H9 (cell line): ENCODE data around the gene TCIRG1. TPM values are rescaled to one million over a fixed set of nuclear protein-coding genes. Genes with fewer than 3 reads are reported as not detected.

Source experiments
- DNase-seq: peaks from one replicate; pipeline ENCODE4 v3.0.0-alpha.2; 2017
- H2AFZ ChIP-seq: one replicate; pipeline ENCODE4 v1.6.1; 2013; ENCODE audit warnings: mild to moderate bottlenecking, low read length, control low read depth, moderate library complexity
- H2AK5ac ChIP-seq: 2 replicates; pipeline ENCODE4 v1.6.1; 2013; ENCODE audit warnings: low read length, control low read depth, mixed read lengths; ENCODE audit not compliant: insufficient read length
- H2BK120ac ChIP-seq: one replicate; pipeline ENCODE4 v1.6.1; 2013; ENCODE audit warnings: low read depth, mild to moderate bottlenecking, low read length, control low read depth, inconsistent platforms; ENCODE audit not compliant: poor library complexity, severe bottlenecking
- H2BK12ac ChIP-seq: 2 replicates; pipeline ENCODE4 v1.6.1; 2013; ENCODE audit warnings: low read length, control low read depth, mixed read lengths, low read depth; ENCODE audit not compliant: insufficient read length
- H2BK15ac ChIP-seq: 2 replicates; pipeline ENCODE4 v1.6.1; 2013; ENCODE audit warnings: low read depth, low read length, control low read depth
- H2BK20ac ChIP-seq: one replicate; pipeline ENCODE4 v1.6.1; 2013; ENCODE audit warnings: low read depth, mild to moderate bottlenecking, low read length, control low read depth, inconsistent platforms; ENCODE audit not compliant: poor library complexity, severe bottlenecking
- H2BK5ac ChIP-seq: 2 replicates; pipeline ENCODE4 v1.6.1; 2013; ENCODE audit warnings: low read length, control low read depth, mixed read lengths; ENCODE audit not compliant: insufficient read length
- H3K14ac ChIP-seq: 2 replicates; pipeline ENCODE4 v1.6.1; 2013; ENCODE audit warnings: low read length, control low read depth; ENCODE audit not compliant: insufficient read depth
- H3K18ac ChIP-seq: 2 replicates; pipeline ENCODE4 v1.6.1; 2013; ENCODE audit warnings: low read depth, mild to moderate bottlenecking, mixed read lengths, low read length, control low read depth; ENCODE audit not compliant: insufficient read length
- H3K23ac ChIP-seq: 2 replicates; pipeline ENCODE4 v1.6.1; 2013; ENCODE audit warnings: low read length, control low read depth, mixed read lengths, low read depth; ENCODE audit not compliant: insufficient read length
- H3K23me2 ChIP-seq: 2 replicates; pipeline ENCODE4 v1.6.1; 2013; ENCODE audit warnings: low read depth, mild to moderate bottlenecking, mixed read lengths, low read length, control low read depth; ENCODE audit not compliant: insufficient read length, poor library complexity, severe bottlenecking
- H3K27ac ChIP-seq: 2 replicates; pipeline ENCODE4 v1.5.1; 2013; ENCODE audit warnings: low read length, control low read depth, mixed read lengths, low read depth; ENCODE audit not compliant: insufficient read length
- H3K27me3 ChIP-seq: 2 replicates; pipeline ENCODE4 v1.6.1; 2013; ENCODE audit warnings: low read length, control low read depth, inconsistent platforms; ENCODE audit not compliant: insufficient read depth
- H3K4ac ChIP-seq: 2 replicates; pipeline ENCODE4 v1.6.1; 2013; ENCODE audit warnings: low read depth, mild to moderate bottlenecking, control low read depth, inconsistent platforms, low read length, moderate library complexity
- H3K4me1 ChIP-seq: 2 replicates; pipeline ENCODE4 v1.6.1; 2013; ENCODE audit warnings: low read length, control low read depth, inconsistent platforms; ENCODE audit not compliant: insufficient read depth
- H3K4me2 ChIP-seq: 2 replicates; pipeline ENCODE4 v1.6.1; 2013; ENCODE audit warnings: low read length, control low read depth, mixed read lengths; ENCODE audit not compliant: insufficient read length, insufficient read depth
- H3K56ac ChIP-seq: 2 replicates; pipeline ENCODE4 v1.6.1; 2013; ENCODE audit warnings: low read depth, mild to moderate bottlenecking, mixed read lengths, low read length, control low read depth; ENCODE audit not compliant: insufficient read length
- H3K79me1 ChIP-seq: 2 replicates; pipeline ENCODE4 v1.6.1; 2013; ENCODE audit warnings: low read depth, mild to moderate bottlenecking, moderate library complexity, low read length, control low read depth, inconsistent platforms; ENCODE audit not compliant: insufficient read depth, poor library complexity, severe bottlenecking
- H3K79me2 ChIP-seq: 2 replicates; pipeline ENCODE4 v1.6.1; 2013; ENCODE audit warnings: low read length, control low read depth, inconsistent platforms; ENCODE audit not compliant: insufficient read depth
- H3K9ac ChIP-seq: 2 replicates; pipeline ENCODE4 v1.6.1; 2013; ENCODE audit warnings: low read length, control low read depth, mixed read lengths; ENCODE audit not compliant: insufficient read length; ENCODE audit errors: extremely low read depth
- H3K9me3 ChIP-seq: one replicate; pipeline ENCODE4 v1.6.1; 2013; ENCODE audit warnings: low read depth, low read length, inconsistent platforms; ENCODE audit not compliant: control insufficient read depth
- H3T11ph ChIP-seq: one replicate; pipeline ENCODE4 v1.6.1; 2013; ENCODE audit warnings: mild to moderate bottlenecking, low read length, control low read depth, inconsistent platforms
- H4K20me1 ChIP-seq: one replicate; pipeline ENCODE4 v1.6.1; 2013; ENCODE audit not compliant: control insufficient read depth, insufficient read length, insufficient read depth
- H4K5ac ChIP-seq: 2 replicates; pipeline ENCODE4 v1.6.1; 2013; ENCODE audit warnings: low read depth, mild to moderate bottlenecking, mixed read lengths, low read length, control low read depth; ENCODE audit not compliant: insufficient read length
- H4K8ac ChIP-seq: replicated peaks from 2 replicates; pipeline ENCODE4 v1.6.1; 2013; ENCODE audit warnings: low read length, control low read depth, mixed read lengths, low read depth; ENCODE audit not compliant: insufficient read length
- H4K91ac ChIP-seq: 2 replicates; pipeline ENCODE4 v1.6.1; 2013; ENCODE audit warnings: low read depth, mild to moderate bottlenecking, moderate library complexity, mixed read lengths, low read length, control low read depth; ENCODE audit not compliant: insufficient read length
- H3K27ac Mint-ChIP-seq, 3 experiments: 2 replicates in 2 of 3; 3 replicates in 1 of 3; pipeline ENCODE4 v1.8.0; 2020 to 2021; ENCODE audit warnings: mixed read lengths in 3 of 3, mild to moderate bottlenecking in 1 of 3, moderate library complexity in 1 of 3
- H3K27me3 Mint-ChIP-seq: 2 replicates; pipeline ENCODE4 v1.8.0; 2021; ENCODE audit warnings: low read depth, mild to moderate bottlenecking, moderate library complexity, mixed read lengths
- H3K36me3 Mint-ChIP-seq, 3 experiments: 2 replicates in 2 of 3; 3 replicates in 1 of 3; pipeline ENCODE4 v1.8.0; 2020 to 2021; ENCODE audit warnings: low read depth in 3 of 3, mixed read lengths in 3 of 3; ENCODE audit not compliant: insufficient read depth in 1 of 3
- H3K4me1 Mint-ChIP-seq, 2 experiments: 2 replicates each; pipeline ENCODE4 v1.8.0; 2020; ENCODE audit warnings: mixed read lengths in 2 of 2
- H3K4me3 Mint-ChIP-seq, 2 experiments: 2 replicates in 1 of 2; 3 replicates in 1 of 2; pipeline ENCODE4 v1.8.0; 2020 to 2021; ENCODE audit warnings: mild to moderate bottlenecking in 2 of 2, mixed read lengths in 2 of 2, moderate library complexity in 1 of 2
- H3K9me3 Mint-ChIP-seq, 2 experiments: 2 replicates in 1 of 2; 3 replicates in 1 of 2; pipeline ENCODE4 v1.8.0; 2020; ENCODE audit warnings: mild to moderate bottlenecking in 2 of 2, mixed read lengths in 2 of 2, moderate library complexity in 1 of 2
- CTCF ChIP-seq: fragments of 200-600 bp; sonication (generic); conservative IDR thresholded peaks from 3 replicates; pipeline ENCODE4 v1.8.0; 2021; ENCODE audit warnings: antibody characterized with exemption, mild to moderate bottlenecking
- WGBS: extraction: QIAGEN DNeasy Blood & Tissue Kit; methylation state at CpG from one replicate; pipeline ENCODE4 v1.1.7; 2013; ENCODE audit warnings: missing lambda C conversion rate, low lambda C conversion rate, mixed read lengths; ENCODE audit not compliant: insufficient read length; ENCODE audit errors: extremely low coverage; 5-methylcytosine and 5-hydroxymethylcytosine counted together
- total RNA-seq: library from RNA; stranded (reverse); gene quantifications from 2 replicates; pipeline ENCODE4 v1.2.1, GENCODE V29; 2021

The TCIRG1 gene
- total RNA-seq, 1 experiment from 2014 or later, result 24.4 TPM

DNA sequence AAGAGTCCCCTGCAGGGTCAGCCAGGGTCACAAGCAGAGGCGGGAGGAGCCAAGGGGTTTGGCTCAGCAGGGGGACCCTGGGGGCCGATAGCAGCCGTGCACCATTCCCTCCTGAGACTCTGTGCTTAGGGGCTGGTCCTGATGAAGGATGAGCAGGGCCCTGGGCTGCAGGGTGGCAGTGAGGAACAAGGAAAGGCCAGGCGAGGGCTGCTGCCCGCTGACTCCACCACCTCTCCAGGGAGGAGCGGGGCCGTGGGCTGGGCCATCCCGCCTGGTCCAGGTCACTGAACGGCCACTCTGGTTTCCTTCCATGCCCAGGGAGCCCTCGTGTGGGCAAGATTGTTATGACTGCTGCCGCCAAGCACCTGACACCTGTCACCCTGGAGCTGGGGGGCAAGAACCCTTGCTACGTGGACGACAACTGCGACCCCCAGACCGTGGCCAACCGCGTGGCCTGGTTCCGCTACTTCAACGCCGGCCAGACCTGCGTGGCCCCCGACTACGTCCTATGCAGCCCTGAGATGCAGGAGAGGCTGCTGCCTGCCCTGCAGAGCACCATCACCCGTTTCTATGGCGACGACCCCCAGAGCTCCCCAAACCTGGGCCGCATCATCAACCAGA lies 17.5 kb upstream of the TCIRG1 start:
- Histone ChIP-seq H2BK120ac (no peak overlapping the region), H3K9me3 (no peaks in the 10 kb centered on the region), H3K9ac (no peak overlapping the region), H3K56ac (no peak overlapping the region), H3K79me1 (no peaks in the 10 kb centered on the region), H2BK12ac (no peak overlapping the region), H3K27ac (no peak overlapping the region), H2BK5ac (no peak overlapping the region), H3T11ph (no peak overlapping the region), H3K18ac (no peak overlapping the region), H3K4me1 (no peaks in the 10 kb centered on the region; the same call in 1 of the 2 replicates), H3K4me2 (no peak overlapping the region), H3K14ac (no peak overlapping the region), H3K23me2 (no peaks in the 10 kb centered on the region), H3K27me3 (no peaks in the 10 kb centered on the region), H2AK5ac (no peak overlapping the region), H2BK15ac (no peak overlapping the region), H3K79me2 (no peaks in the 10 kb centered on the region), H3K23ac (no peak overlapping the region), H2AFZ (no peak overlapping the region), H2BK20ac (no peak overlapping the region), H3K4ac (no peak overlapping the region), H4K91ac (no peak overlapping the region), H4K8ac (no peak overlapping the region), H4K5ac (no peak overlapping the region), H4K20me1 (no peaks in the 10 kb centered on the region)
- Mint-ChIP-seq H3K4me3 (no peak overlapping the region; a peak in 1 of 5 replicates), H3K36me3 (peaks cover 8 to 20% (median 12%) of the 10 kb centered on the region in 3 experiments), H3K9me3 (no peaks in the 10 kb centered on the region), H3K4me1 (peaks cover 11 to 23% of the 10 kb centered on the region in 2 experiments), H3K27ac (no peak overlapping the region), H3K27me3 (no peaks in the 10 kb centered on the region)
- no CpG with 5 or more reads among the region's 27 CpGs for WGBS
- DNase-seq, result peak; percentile 67
- peak; percentile 46; the same call in 2 of the 3 replicates for TF ChIP-seq CTCF
